ENCODE data around the gene POU2AF1.
"Not testable (repeated sequence)": the region's sequence is repeated elsewhere in the genome, so short reads cannot be mapped to it uniquely, and the experiment has no call there.

POU2AF1 gene

DNA sequence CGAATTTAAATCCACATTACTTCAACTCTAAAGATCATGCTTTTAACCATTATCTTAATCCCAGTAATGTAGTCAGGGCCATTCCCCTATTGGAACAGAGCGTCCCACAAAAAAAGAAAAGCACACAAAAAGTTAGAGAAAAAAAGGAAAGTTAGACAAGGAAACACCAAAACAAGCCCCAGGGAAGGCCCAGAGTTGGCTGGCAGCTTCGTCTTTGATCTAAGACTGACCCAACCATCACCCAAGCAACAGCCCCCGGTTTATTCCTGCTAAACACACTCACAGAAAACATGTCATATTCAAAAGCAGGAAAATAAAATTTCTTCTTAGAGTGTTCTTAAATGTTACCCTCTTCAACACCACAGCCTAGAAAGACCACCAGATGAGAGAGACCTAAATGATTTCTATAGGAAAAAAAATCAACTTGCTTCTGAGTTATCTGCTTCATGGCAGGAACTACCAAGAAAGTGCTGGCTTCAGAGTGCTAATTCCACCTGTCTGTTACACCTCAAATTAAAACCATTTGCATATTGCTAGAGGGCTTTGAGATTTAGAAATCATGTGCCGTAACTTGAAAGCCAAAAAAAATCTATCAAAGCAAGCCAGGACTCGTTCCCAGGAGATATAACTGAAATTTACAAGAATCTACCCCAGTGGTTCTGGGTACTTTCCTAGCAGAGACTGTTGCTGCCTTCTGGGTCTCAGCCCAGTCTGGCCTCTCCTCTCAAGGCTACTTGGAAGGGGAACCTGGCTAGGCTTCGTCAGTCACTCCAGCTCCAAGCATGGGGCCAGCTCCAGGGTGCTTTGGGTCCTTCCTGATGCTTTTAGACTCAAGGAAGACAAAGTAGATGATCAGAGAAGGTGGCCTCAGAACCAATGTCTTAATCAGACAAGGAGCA is 49.5 kb downstream of the POU2AF1 start:
- no peak for FAIRE-seq

DNA sequence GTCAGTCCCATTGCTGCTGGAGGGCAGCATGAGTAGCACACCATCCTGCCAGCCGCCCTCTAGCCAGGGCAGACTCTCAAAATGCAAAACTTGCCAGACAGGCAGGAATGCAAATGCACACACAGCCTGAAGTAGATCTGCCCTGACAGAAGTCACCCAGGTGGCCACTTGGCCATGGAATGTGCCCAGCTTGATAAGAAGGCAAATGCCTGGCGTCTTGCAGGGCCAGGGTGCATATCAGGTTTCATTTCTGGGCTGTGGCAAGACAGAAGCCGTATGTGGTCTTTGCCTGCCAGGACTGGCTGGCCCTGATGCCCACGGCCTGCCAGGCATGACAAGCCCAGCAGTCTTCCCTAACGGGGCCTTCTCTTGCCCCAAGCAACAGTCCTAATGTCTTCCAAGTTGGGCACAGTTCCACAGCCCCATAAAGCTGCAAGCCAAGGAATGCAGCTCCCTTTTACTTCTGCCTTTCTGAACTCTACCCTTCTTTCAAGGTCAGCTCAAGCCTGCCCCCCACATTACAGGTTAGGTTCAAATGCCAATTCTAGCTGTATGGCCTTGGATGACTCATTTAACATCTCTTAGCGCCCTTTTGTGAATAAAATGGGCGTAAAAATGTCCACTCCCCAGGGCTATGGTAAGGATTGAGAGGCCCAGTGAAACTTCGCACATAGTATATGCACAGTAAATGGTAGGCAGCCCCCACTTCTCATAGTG is 51.0 kb downstream of the POU2AF1 start:
- FAIRE-seq (no peak), DNase-seq (ENCODE audit: extremely low spot score, insufficient read length, low read depth) (no peak)

More for the DNA sequence above, 49.5 kb downstream of the POU2AF1 start:
- DNase-seq (ENCODE audit: extremely low spot score, insufficient read length, low read depth): no peak

DNA sequence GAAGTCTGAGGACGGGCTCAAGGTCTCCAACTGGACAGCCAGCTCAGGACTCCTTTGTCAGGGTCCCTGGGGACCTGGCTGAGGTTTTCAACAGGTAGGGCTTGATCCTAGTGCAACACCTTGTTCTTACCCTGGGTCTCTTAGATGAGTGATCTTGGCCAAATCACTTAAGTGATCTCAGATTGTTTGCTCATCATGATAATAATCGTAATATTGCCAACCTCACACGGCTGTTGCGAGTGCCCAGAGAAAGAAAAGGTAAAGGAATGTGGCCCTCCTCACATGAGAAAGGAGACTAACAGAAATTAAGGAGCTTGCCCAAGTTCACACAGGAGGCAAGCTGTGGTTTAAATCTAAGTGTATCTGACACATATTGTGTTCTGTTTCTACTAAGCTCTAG is 52.3 kb downstream of the POU2AF1 start:
- DNase-seq (ENCODE audit: extremely low spot score, insufficient read length, low read depth): no peak
- FAIRE-seq: no peak

GRCh38 chr11:111325259-111325658 is 53.8 kb downstream of the POU2AF1 start:
- FAIRE-seq: no peak

GRCh38 chr11:111324277-111324720 is 54.8 kb downstream of the POU2AF1 start:
- DNase-seq (ENCODE audit: extremely low spot score, insufficient read length, low read depth): no peak

More at GRCh38 chr11:111325259-111325658, 53.8 kb downstream of the POU2AF1 start:
- no peak for DNase-seq (ENCODE audit: extremely low spot score, insufficient read length, low read depth)

DNA sequence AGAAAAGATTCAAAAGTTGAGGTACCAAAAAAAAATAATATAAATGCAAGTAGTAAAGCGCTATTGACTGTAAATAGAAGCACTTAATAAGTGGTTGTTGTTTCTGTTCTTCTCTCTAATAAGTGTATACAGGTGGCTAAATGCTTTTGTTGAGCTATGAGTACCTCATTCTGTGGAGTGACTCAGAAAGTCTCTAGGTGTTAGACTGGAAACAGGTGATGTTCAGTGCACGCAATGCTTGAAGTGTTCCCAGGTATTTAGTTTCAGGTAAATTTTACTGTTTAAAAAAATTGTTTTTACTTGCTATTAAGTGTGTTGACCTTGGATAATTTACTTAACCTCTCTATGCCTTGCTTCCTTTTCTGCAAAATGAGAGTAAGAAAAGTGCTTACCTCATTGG is 56.5 kb downstream of the POU2AF1 start:
- DNase-seq (ENCODE audit: extremely low spot score, insufficient read length, low read depth): no peak

More at GRCh38 chr11:111324277-111324720, 54.8 kb downstream of the POU2AF1 start:
- no peak for FAIRE-seq

GRCh38 chr11:111320728-111321568 is 58.1 kb downstream of the POU2AF1 start:
- no peak for FAIRE-seq
- DNase-seq (ENCODE audit: extremely low spot score, insufficient read length, low read depth): no peak

More for the DNA sequence above, 56.5 kb downstream of the POU2AF1 start:
- no peak for FAIRE-seq

DNA sequence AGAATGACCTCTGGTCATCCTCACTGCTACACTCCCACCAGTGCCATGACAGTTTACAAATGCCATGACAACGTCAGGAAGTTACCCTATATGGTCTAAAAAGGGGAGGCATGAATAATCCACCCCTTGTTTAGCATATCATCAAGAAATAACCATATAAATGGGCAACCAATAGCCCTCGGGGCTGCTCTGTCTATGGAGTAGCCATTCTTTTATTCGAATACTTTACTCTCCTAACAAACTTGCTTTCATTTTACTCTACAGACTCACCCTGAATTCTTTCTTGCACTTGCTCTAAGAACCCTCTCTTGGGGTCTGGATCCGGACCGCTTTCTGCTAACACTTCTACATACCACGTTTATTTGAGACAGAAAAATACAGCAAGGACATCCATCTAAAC is 58.9 kb downstream of the POU2AF1 start:
- FAIRE-seq; DNase-seq (ENCODE audit: extremely low spot score, insufficient read length, low read depth): not testable (repeated sequence)

DNA sequence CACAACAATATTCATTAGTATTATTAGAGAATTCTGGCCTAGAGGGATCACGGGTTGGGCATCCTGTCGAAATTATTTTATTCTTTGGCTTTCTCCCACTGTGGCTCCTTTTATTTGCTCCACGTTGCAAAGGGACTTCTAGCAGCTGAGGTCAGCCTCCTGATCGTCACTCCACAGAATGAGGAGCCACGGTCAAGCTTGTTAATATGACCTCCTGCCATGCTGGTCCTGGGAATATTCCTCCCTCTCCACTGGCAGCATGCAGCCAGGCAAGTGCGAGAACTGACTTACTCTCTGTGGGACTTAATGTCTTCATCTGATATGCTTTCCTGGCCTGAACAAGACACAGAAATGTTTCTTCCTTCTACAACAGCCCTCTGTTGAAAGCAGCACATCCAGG is 59.8 kb downstream of the POU2AF1 start:
- DNase-seq (ENCODE audit: extremely low spot score, insufficient read length, low read depth): no peak
- no peak for FAIRE-seq

DNA sequence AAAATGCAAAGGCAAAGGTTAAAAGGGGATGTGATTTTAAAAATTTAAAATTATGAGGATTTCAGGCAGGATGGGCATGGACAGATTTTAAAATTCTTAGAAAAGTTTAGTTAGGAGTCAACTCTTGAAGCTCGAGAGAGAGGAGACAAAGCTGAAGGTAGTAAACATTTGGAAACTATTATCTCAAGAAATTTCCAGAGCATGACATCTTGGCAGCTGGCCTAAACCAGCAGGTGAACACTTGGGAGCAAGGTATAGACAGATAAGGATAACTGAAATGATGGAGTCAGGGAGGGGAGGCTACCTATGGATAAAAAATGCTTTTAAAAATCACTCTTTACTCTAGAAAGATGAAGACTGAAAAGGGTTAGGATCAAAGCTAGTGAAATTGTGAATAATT is 67.0 kb downstream of the POU2AF1 start:
- DNase-seq (ENCODE audit: extremely low spot score, insufficient read length, low read depth): no peak
- FAIRE-seq: no peak

DNA sequence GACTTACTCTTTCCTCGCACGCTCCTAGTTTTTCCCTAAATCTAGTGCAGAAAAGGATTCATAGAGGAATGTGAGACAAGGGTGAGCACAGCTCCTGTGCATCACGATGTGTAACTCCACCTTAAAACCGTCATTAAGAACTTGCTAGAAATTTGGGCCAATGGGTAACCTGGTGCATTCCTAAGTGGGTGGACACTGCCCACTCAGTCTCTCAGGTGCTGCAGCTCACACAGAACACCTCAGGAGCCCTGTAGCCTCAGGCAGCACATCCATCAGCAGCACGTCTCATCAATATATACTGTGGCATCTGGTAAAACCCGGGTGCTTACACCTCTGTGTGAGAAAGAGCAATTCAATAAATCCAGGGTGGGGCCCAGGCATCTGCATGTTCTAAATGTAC is 68.4 kb downstream of the POU2AF1 start:
- no peak for FAIRE-seq
- DNase-seq (ENCODE audit: extremely low spot score, insufficient read length, low read depth): no peak

DNA sequence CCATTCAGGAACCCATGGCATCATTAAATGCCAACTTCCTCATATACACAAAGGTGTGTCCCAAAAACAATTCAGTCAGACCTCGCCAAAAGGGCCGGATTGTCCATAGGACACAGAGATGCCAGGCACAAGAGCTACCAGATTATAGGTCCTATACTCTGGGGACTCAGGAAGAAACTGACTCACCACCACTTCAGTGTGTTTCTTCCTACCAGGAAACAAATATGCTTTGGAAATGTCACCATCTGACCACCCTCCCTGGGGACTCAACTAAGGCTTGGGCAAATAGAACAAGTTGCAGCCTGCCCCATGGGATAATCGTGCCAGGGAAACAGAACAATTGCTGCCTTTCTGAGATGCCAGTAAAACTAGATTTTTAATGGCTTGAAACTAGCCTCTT is 69.0 kb downstream of the POU2AF1 start:
- no peak for DNase-seq (ENCODE audit: extremely low spot score, insufficient read length, low read depth)

GRCh38 chr11:111309215-111309915 is 69.7 kb downstream of the POU2AF1 start:
- FAIRE-seq: no peak

More for the DNA sequence above, 69.0 kb downstream of the POU2AF1 start:
- no peak for FAIRE-seq

DNA sequence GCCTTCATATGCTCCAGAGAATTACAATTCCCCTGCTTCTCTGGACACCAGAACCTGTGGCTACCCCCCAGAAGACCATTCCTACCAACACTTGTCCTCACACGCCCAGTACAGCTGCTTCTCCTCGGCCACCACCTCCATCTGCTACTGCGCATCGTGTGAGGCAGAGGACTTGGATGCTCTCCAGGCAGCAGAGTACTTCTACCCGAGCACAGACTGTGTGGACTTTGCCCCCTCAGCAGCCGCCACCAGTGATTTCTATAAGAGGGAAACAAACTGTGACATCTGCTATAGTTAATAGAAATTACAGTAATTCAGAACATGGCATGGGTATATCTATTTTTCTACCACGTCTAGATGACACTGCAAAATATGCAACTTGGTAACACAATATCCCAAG is 70.9 kb downstream of the POU2AF1 start:
- FAIRE-seq (no peak), DNase-seq (ENCODE audit: extremely low spot score, insufficient read length, low read depth) (no peak)

More at GRCh38 chr11:111309215-111309915, 69.7 kb downstream of the POU2AF1 start:
- no peak for DNase-seq (ENCODE audit: extremely low spot score, insufficient read length, low read depth)

- DNase-seq (ENCODE audit: extremely low spot score, insufficient read length, low read depth) (no peak), FAIRE-seq (no peak)
These were observed 71.5 kb downstream of the POU2AF1 start for GRCh38 chr11:111307472-111308108.

DNA sequence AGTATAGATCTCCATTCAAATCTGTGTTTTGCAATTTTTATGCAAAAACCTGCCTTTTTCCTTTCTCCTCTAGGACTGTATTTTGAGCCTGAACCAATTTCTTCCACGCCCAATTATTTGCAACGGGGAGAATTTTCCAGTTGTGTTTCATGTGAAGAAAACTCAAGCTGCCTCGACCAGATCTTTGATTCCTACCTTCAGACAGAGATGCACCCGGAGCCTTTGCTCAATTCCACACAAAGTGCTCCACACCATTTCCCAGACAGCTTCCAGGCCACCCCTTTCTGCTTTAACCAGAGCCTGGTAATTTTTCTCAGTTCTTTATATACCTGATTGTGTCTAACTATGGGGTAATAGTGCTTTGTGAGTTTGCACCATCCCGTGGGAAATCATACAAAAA is 72.8 kb downstream of the POU2AF1 start:
- no peak for DNase-seq (ENCODE audit: extremely low spot score, insufficient read length, low read depth)
- no peak for FAIRE-seq

- no peak for FAIRE-seq
- no peak for DNase-seq (ENCODE audit: extremely low spot score, insufficient read length, low read depth)
These were observed 73.2 kb downstream of the POU2AF1 start for GRCh38 chr11:111305876-111306275.

DNA sequence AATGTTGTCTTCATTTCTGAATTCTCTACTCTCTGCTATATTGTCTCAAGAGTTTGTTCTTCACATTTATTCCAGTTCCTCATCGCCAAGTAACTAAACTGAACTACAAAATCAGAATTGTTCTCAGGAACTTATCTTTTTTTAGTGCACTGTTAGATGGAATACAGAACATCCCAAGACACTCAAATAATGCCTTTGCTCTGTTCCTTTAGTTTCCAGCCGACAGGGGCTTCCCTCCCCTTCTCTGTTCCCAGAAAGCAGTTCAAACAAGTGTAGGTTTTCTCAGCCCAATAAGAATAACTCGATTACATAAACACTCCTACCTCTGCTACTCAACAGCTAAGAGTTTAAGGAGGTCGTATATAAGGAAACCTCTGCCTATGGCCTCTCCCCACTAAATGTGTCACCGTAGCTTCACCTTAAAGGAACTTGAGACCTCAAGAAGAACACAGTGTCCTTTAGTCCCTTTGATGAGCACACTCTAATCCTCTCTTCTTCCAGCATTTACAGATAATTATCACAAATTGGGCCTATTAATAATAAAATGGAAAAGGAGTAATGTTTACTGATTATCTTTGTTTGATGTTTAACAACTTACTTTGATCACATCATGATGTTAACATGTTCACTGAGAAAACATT is 73.8 kb downstream of the POU2AF1 start:
- DNase-seq (ENCODE audit: extremely low spot score, insufficient read length, low read depth): no peak
- FAIRE-seq: no peak

DNA sequence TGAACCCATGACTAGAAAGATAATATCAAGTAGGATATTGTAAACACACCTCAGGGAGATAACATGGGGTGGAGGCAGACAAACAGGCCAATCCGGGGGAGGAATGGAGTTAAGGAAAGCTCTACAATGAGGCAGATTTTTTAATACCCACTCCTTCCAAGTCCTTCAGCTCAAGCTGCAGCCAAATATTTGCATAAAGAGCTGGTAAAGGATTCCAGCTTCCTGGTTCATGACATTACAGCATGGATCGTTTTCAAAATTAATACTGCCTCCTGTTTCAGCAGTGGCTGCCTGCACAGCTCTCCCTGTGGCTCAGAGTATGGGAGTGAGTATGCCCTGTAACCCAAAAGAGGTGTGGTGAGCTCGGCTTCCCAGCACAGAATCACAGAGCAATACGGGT is 75.6 kb downstream of the POU2AF1 start:
- FAIRE-seq (no peak), DNase-seq (ENCODE audit: extremely low spot score, insufficient read length, low read depth) (no peak)
